GM21360 (cell line): ENCODE measurements around the gene MNX1.

Source experiments
- ATAC-seq: cut with Tn5 transposase; IDR thresholded peaks from one replicate; pipeline ENCODE4 v1.9.1; 2021; ENCODE audit warnings: mild to moderate bottlenecking, moderate library complexity; ENCODE audit not compliant: unreplicated experiment

The MNX1 gene

DNA sequence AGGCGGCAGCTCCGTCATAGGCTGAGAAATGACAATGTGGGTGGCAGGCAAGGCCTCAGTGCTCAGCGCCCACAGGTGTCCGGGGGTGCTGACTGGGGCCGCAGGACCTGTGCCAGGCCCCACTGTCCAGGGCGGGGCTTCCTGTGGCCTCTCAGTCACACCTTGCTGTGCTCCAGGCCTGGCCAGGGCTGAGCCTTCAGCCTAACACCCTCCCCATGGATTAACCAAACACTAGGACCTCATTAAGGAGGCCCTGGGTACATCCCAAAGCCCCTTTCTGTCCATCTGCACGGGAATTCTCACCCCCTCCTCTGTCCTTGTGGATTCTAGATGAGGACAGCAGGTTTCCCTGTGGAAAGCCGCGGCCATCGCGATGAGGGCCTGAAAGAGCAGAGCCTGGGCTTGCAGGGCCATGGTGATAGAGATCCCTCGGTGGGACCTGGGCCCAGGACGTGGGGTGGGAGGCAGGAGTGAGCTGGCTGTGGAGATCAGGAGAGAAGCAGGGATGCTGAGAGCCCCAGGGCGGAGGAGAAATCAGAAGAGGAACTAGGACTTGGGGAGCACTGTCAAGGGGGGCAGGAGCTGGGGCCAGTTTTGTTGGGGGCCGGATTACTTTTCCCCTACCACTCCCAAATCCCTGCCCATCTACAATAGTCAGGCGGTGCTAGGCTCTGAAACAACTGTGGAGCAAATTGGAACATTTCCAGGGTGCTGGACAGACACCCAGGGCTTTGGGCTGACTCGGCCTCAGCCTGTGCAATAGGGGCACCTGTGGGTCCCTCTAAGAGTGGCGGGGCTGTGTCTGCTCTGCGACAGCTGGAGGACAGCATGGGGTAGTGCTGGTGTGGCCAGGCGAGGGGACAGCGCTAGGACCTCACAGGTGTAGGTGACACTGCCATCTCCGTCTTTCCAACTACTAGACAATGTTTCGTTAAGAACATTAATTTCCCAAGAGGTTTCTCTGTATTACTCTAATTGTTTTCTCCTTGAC is 23.3 kb upstream of the MNX1 start:
- no peak for ATAC-seq

GRCh38 chr7:157032644-157033482 is 22.4 kb upstream of the MNX1 start:
- ATAC-seq: no peak

DNA sequence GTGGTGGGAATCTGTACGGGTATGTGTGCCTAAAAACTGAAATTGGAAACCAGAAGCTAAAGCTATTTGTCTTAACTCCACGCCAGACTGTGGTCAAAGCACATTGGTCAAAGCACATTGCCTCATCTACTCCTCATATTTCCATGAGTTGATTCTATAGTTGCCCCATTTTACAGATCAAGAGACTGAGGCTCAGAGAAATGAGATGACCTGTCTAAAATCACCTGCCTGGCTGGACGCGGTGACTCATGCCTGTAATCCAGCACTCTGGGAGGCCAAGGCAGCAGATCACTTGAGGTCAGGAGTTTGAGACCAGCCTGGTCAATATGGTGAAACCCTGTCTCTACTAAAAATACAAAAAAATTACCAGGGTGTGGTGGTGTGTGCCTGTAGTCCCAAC is 21.7 kb upstream of the MNX1 start:
- ATAC-seq: no peak

DNA sequence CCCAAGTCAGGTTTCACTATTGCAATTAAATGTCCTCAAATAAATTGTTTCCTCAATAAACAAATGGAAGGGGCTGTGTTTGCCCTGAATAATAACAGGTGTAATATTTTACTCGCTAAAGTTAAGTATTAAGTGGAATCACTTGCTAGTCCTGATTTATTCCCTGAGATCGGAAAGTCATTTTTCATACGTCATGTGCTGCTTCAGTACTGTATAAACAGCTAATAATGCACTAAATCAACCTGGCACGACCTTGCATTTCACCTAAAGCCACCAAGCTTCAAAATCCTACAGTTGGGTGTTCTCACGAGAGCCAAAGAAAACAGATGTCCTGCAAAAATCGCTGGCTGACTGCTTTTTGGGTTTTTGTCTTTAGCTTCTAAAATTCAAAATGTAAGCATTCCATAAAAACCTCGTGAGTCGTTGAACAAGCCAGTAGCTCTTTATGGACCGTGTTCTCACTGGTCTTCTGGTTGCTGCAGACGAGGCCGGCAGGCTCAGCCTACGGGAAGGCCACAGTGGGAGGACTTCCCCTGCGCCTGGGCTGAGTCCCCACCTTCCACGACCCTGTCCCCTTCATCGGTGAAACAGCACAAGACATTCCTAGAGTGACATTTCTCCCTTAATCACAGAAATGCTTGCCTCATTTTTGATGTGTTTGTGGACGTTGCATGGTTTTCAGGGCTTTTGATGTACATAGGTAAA is 17.9 kb upstream of the MNX1 start:
- ATAC-seq: no peak

GRCh38 chr7:157027568-157028198 is 17.2 kb upstream of the MNX1 start:
- ATAC-seq: no peak

DNA sequence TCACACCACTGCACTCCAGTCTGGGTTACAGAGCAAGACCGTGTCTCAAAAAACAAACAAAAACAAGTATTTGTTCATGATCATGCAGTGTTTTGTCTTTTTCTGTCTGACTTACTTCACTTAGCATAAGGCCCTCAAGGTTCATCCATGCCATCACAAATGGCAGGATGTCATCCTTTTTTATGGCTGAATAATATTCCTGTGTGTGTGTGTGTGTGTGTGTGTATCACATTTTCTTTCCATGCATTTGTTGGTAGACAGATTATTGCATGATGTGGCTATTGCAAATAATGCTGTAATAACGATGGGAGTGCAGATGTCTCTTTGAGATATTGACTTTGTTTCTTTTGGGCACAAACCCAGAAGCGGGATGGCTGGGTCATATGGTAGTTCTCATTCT is 14.3 kb upstream of the MNX1 start:
- no peak for ATAC-seq

DNA sequence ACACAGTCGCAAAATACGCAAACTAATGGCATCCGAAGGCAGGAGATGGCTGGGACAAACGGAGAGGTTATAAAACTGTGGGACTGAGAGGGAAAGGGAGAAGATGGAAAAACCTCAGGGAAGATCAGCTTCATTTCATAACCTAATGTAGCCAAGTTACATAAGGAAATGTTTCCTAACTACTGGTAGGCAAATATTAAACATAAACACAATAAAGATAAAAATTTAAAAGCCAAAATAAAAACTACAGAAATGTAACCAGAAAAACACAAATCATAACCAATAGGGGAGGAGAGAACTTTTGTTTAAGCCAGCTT is 13.1 kb upstream of the MNX1 start:
- no peak for ATAC-seq

- ATAC-seq: no peak
These were observed 12.5 kb upstream of the MNX1 start for GRCh38 chr7:157022681-157023588.

- no peak for ATAC-seq
These were observed 11.6 kb upstream of the MNX1 start for GRCh38 chr7:157021871-157022680.

- ATAC-seq: no peak
These were observed 10.8 kb upstream of the MNX1 start for GRCh38 chr7:157021071-157021870.

DNA sequence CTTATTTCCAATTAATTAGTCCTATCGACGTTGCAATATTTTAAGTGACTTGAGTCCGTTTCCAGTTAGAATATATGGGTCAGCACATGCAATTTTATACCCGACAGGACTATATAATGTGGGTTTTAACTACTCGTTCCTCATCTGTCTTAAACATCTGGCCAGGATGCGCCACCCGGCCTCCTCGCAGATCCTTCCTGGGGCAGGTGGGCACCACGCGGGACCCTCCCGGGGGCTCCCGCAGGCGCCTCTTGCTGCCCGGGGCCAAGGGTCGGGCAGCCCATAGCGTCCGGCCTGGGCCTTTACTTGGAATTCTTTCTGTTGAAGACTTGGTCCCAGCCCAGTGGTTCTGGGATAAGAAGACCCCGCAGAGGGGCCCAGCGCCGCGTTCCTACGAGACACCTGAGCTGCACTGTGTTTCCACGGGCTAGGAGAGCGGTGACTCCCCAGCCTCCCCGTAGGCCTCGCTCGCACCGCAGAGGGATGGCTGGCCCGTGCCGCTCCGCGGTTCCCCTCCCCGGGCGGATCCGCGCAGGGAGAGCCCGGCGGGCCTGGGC is 10.1 kb upstream of the MNX1 start:
- ATAC-seq: no peak

DNA sequence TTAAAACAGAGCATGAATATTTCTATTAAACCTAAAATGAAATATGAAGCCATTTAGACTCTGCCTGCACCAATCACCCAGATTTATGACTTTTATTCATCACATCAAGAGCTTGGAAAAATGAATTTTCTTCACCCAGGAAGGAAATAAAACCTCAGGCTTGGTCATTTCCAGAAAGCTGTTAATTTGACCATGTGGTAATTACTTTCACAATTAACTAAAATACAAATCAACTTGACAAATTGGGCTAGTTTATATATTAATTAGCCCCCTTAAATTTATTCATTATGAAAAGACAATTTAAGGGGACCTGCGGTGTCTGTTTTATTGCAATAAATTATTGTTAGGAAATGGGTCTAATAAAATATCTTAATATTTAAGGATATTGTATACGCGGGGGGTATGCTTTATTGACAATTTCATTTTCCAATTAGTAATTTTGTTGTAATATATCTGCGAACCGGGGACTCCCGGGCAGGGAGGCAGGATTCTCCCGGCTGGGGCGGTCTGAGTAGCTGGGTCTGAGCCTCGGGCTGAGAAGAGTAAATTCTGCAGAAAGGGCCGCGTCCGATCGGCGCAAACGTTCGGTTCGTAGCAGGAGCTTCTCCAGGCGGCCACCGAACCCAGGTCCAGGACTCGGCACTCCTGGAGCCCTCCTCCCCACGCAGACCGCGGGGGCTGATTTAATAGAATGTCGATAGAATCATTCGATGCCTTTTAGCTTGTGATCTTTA is 9.4 kb upstream of the MNX1 start:
- no peak for ATAC-seq

DNA sequence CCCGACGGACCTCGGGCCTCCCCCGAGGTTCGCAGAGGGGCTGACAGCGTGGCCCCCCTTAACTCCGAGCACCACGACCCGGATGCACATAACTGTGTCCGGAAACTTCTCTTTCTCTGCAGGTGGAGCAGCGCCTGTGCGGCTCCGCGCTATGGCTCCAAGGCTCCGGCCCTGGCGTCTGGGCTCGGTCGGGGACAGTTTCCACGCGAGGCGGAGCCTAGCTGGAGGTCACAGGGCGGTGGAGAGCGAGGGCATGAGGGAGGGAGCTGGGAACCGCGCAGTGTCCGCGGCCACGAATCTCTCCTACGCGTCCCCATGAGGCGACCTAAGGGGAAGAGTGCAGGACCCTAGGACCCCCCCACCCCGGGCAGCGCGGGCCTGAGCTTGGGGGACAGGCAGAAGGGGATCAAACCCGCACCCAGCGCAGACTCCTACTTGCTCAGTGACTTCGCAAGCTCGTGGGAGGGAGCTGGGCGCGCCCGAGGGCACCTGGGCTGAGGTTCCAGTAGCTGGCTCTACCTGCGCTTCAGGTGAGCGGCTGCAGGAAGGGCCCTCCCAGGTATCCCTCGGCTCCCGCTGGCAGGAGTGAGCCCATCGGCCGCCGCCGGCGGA is 8.6 kb upstream of the MNX1 start:
- ATAC-seq: no peak

- no peak for ATAC-seq
These were observed 8.0 kb upstream of the MNX1 start for GRCh38 chr7:157018328-157018996.

DNA sequence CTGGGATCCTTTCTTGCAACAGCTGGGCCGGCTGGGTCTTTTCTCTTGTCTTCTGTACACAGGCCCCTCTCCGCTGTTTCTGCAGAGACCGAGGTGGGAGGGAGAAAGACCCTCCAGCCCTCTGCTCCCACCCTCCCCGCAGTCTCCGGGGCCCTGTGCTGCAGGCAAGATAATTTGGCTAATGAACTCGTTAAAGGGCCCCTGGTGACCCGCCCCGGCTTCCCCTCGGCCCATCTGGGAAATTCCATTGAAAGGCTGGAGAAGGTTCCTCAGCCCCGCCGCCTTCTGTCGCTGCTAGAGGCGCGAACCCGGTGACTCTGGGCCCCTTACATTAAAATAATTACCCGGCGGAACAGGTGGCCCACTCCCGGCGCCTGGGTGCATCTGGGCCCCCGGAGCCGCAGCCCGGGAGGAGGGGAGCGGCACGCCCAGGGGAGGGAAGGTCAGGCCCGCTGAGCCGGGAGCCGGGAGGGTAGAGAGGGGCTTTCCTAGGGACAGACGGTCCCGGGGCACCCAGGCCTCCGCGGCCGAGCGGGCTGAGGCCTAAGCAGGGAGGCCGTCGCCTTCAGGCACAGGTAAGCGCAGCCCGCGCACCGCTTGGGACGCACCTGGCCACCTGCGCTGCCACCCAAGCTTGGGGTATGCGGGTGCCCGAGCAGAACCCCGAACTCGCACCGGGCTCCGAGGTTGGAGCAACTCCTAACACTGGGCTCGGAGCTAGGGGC is 7.3 kb upstream of the MNX1 start:
- ATAC-seq: no peak

- ATAC-seq: no peak
These were observed 6.7 kb upstream of the MNX1 start for GRCh38 chr7:157017149-157017548.
